MM.1S (cell line): Measurements from ENCODE around the gene EYA2.

Experiments
- DNase-seq: peaks from one replicate; pipeline ENCODE4 v3.0.0-alpha.2; 2015
- H2AFZ ChIP-seq: fragments of 300-600 bp; sonication (generic); 2 replicates; pipeline ENCODE4 v1.6.0; 2016; ENCODE audit warnings: antibody characterized with exemption, low read length
- H3F3A ChIP-seq: fragments of 300-600 bp; sonication (generic); 2 replicates; pipeline ENCODE4 v1.6.1; 2016; ENCODE audit warnings: mild to moderate bottlenecking, antibody characterized with exemption, low read length, moderate library complexity, mixed read lengths; ENCODE audit not compliant: insufficient read depth
- H3K27ac ChIP-seq: fragments of 300-600 bp; sonication (generic); 2 replicates; pipeline ENCODE4 v1.5.1; 2016; ENCODE audit warnings: mild to moderate bottlenecking, low read length
- H3K27me3 ChIP-seq: fragments of 300-600 bp; sonication (generic); replicated peaks from 2 replicates; pipeline ENCODE4 v1.6.0; 2016; ENCODE audit warnings: low read length; ENCODE audit not compliant: insufficient read depth
- H3K36me3 ChIP-seq: fragments of 300-600 bp; sonication (generic); replicated peaks from 2 replicates; pipeline ENCODE4 v1.6.1; 2016; ENCODE audit warnings: mild to moderate bottlenecking, low read length, mixed read lengths; ENCODE audit not compliant: insufficient read depth
- H3K4me1 ChIP-seq: fragments of 300-600 bp; sonication (generic); 2 replicates; pipeline ENCODE4 v1.6.1; 2016; ENCODE audit warnings: low read length, mixed read lengths
- H3K4me2 ChIP-seq: fragments of 300-600 bp; sonication (generic); 2 replicates; pipeline ENCODE4 v1.6.0; 2016; ENCODE audit warnings: low read depth, low read length
- H3K4me3 ChIP-seq: fragments of 300-600 bp; sonication (generic); 2 replicates; pipeline ENCODE4 v1.5.1; 2016; ENCODE audit warnings: low read length, mixed read lengths
- H3K79me2 ChIP-seq: fragments of 300-600 bp; sonication (generic); 2 replicates; pipeline ENCODE4 v1.6.1; 2016; ENCODE audit warnings: mixed run types, low read length, mixed read lengths
- H3K9ac ChIP-seq: fragments of 300-600 bp; sonication (generic); 2 replicates; pipeline ENCODE4 v1.6.1; 2016; ENCODE audit warnings: low read length, mixed read lengths
- H3K9me2 ChIP-seq: fragments of 300-600 bp; sonication (generic); replicated peaks from 2 replicates; pipeline ENCODE4 v1.6.1; 2016; ENCODE audit warnings: mild to moderate bottlenecking, low read length, mixed read lengths; ENCODE audit not compliant: insufficient read depth
- H3K9me3 ChIP-seq: fragments of 300-600 bp; sonication (generic); replicated peaks from 2 replicates; pipeline ENCODE4 v1.6.1; 2016; ENCODE audit warnings: mild to moderate bottlenecking, low read length, mixed read lengths; ENCODE audit not compliant: insufficient read depth
- H4K20me1 ChIP-seq: fragments of 300-600 bp; sonication (generic); 2 replicates; pipeline ENCODE4 v1.6.1; 2016; ENCODE audit warnings: mild to moderate bottlenecking, low read length, moderate library complexity, mixed read lengths; ENCODE audit not compliant: insufficient read depth
- CTCF ChIP-seq: fragments of 300-600 bp; sonication (generic); IDR thresholded peaks from 2 replicates; pipeline ENCODE4 v1.5.1; 2016; ENCODE audit warnings: antibody characterized with exemption, low read length, mixed read lengths
- EZH2 ChIP-seq: fragments of 300-600 bp; sonication (generic); optimal IDR thresholded peaks from 2 replicates; pipeline ENCODE3; 2017; ENCODE audit warnings: low read depth, mild to moderate bottlenecking, antibody characterized with exemption, low read length, mixed read lengths
- EZH2phosphoT487 ChIP-seq: fragments of 300-600 bp; sonication (generic); IDR thresholded peaks from 2 replicates; pipeline ENCODE4 v1.6.1; 2018; ENCODE audit warnings: antibody characterized with exemption, low read length

The EYA2 gene

GRCh38 chr20:47027042-47027441 lies 132.4 kb downstream of the EYA2 start:
- no peaks in the 10 kb centered on the region for H3K79me2 ChIP-seq
- no peaks in the 10 kb centered on the region for H3K36me3 ChIP-seq
- H3F3A ChIP-seq = no peaks in the 10 kb centered on the region
- H3K9ac ChIP-seq = no peak overlapping the region
- no peak overlapping the region for H3K27ac ChIP-seq
- no peaks in the 10 kb centered on the region for H4K20me1 ChIP-seq
- H3K9me2 ChIP-seq = no peaks in the 10 kb centered on the region
- no peak overlapping the region for H2AFZ ChIP-seq
- H3K4me2 ChIP-seq = no peak overlapping the region
- no peak overlapping the region for H3K4me3 ChIP-seq
- TF ChIP-seq EZH2phosphoT487 (no peak), EZH2 (no peak), CTCF (no peak)
- no peaks in the 10 kb centered on the region for H3K9me3 ChIP-seq
- DNase-seq = peak; percentile 3
- no peaks in the 10 kb centered on the region for H3K4me1 ChIP-seq
- H3K27me3 ChIP-seq = no peaks in the 10 kb centered on the region

- Histone ChIP-seq H3F3A (no peaks in the 10 kb centered on the region), H4K20me1 (no peaks in the 10 kb centered on the region), H3K9me2 (no peaks in the 10 kb centered on the region), H3K4me3 (no peak overlapping the region), H3K27me3 (no peaks in the 10 kb centered on the region), H3K27ac (no peak overlapping the region), H3K36me3 (no peaks in the 10 kb centered on the region), H3K9ac (no peak overlapping the region), H3K4me1 (no peaks in the 10 kb centered on the region), H3K9me3 (no peaks in the 10 kb centered on the region), H3K79me2 (no peaks in the 10 kb centered on the region), H2AFZ (no peak overlapping the region), H3K4me2 (no peak overlapping the region)
- no peak for DNase-seq
- no peak for TF ChIP-seq EZH2phosphoT487
- no peak for TF ChIP-seq EZH2
- no peak for TF ChIP-seq CTCF
Measured at GRCh38 chr20:47027456-47027855, 132.8 kb downstream of the EYA2 start.

DNA sequence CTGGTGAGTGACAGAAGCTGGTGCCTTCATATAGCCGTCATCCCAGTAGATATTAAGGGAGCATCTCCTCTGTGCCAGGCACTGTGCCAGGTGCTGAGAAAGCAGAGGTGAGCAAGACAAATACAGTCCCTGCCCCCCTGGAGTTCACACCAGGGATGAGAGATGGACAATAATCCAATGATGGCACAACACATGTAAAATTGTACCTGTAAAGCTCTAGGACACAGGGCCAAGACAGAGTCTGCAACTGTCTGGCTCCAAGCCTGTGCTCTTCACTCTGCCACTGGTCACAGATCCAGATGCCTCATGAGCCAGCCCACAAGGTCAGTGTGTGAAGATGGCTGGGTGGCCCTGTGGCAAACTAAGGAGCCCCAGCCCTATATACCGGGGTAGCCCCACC lies 133.8 kb downstream of the EYA2 start:
- no peaks in the 10 kb centered on the region for H3K79me2 ChIP-seq
- H4K20me1 ChIP-seq = no peaks in the 10 kb centered on the region
- H3F3A ChIP-seq = no peaks in the 10 kb centered on the region
- no peaks in the 10 kb centered on the region for H3K9me2 ChIP-seq
- H3K27ac ChIP-seq = no peak overlapping the region
- DNase-seq = no peak
- no peak for TF ChIP-seq CTCF
- TF ChIP-seq EZH2 = no peak
- H3K36me3 ChIP-seq = no peaks in the 10 kb centered on the region
- no peaks in the 10 kb centered on the region for H3K27me3 ChIP-seq
- no peak overlapping the region for H3K9ac ChIP-seq
- H3K4me3 ChIP-seq = no peak overlapping the region
- H3K4me1 ChIP-seq = no peaks in the 10 kb centered on the region
- no peak overlapping the region for H3K4me2 ChIP-seq
- no peak overlapping the region for H2AFZ ChIP-seq
- H3K9me3 ChIP-seq = no peaks in the 10 kb centered on the region
